Measurements from ENCODE around the gene HDGFL2. TPM values are rescaled to one million over a fixed set of nuclear protein-coding genes. Genes with fewer than 3 reads are reported as not detected.

The HDGFL2 gene
- total RNA-seq: 57.0 and 58.1 TPM in 2 replicates

GRCh38 chr19:4472174-4472974 lies at the start of gene HDGFL2:
TSS of gene HDGFL2 (plus strand) at chr19:4472297. CDS start at chr19:4472351, 54 bp downstream.

GRCh38 chr19:4457654-4458395 lies 14.3 kb upstream of the HDGFL2 start, which contains the start of gene UBXN6:
TSS of gene UBXN6 (minus strand) at chr19:4457794. CDS start at chr19:4457697, 97 bp downstream.

GRCh38 chr19:4518345-4519171 lies 46.5 kb downstream of the HDGFL2 start, which contains the start of gene PLIN4:
TSS of gene PLIN4 (minus strand) at chr19:4518486. CDS start at chr19:4518272, 214 bp downstream.

GRCh38 chr19:4534836-4535658 lies 63.0 kb downstream of the HDGFL2 start, which contains the start of gene PLIN5:
TSS of gene PLIN5 (minus strand) at chr19:4535224. CDS start at chr19:4534074, 1,150 bp downstream.

GRCh38 chr19:4539693-4540581 lies 67.8 kb downstream of the HDGFL2 start, which contains the start of gene LRG1:
TSS of gene LRG1 (minus strand) at chr19:4540036. CDS start at chr19:4540013, 23 bp downstream.

Small RNAs within 50 kb of the gene (small RNA-seq; reads per million reads assigned to genes)
- not detected for gene MIR4746

Other genes with a start within 250 kb of the HDGFL2 start
- gene EBI3, start 242.8 kb upstream of the HDGFL2 start, total RNA-seq: 0.14 and 0.27 TPM in 2 replicates
- gene YJU2, start 225.2 kb upstream of the HDGFL2 start, total RNA-seq: 18.1 and 19.0 TPM in 2 replicates
- gene SHD, start 193.0 kb upstream of the HDGFL2 start, total RNA-seq: not detected in 2 replicates
- not detected in 2 replicates for gene TMIGD2, start 169.9 kb upstream of the HDGFL2 start, total RNA-seq
- 16.0 and 18.1 TPM in 2 replicates for gene FSD1, start 167.7 kb upstream of the HDGFL2 start, total RNA-seq
- 3.6 and 6.2 TPM in 2 replicates for gene STAP2, start 133.5 kb upstream of the HDGFL2 start, total RNA-seq
- gene MPND, start 128.7 kb upstream of the HDGFL2 start, total RNA-seq: 6.2 and 6.9 TPM in 2 replicates
- gene SH3GL1, start 71.8 kb upstream of the HDGFL2 start, total RNA-seq: 81.8 and 95.6 TPM in 2 replicates
- gene CHAF1A, start 69.7 kb upstream of the HDGFL2 start, total RNA-seq: 21.4 and 25.6 TPM in 2 replicates
- gene UBXN6, start 14.5 kb upstream of the HDGFL2 start, total RNA-seq: 64.5 and 67.0 TPM in 2 replicates
- gene PLIN4, start 46.2 kb downstream of the HDGFL2 start, total RNA-seq: under 0.01 TPM in 1 of 2 replicates, not detected in the other
- 0.14 and 0.53 TPM in 2 replicates for gene PLIN5, start 62.9 kb downstream of the HDGFL2 start, total RNA-seq
- 0.27 and 0.29 TPM in 2 replicates for gene LRG1, start 67.7 kb downstream of the HDGFL2 start, total RNA-seq
- gene SEMA6B, start 87.4 kb downstream of the HDGFL2 start, total RNA-seq: 116 and 141 TPM in 2 replicates
- gene TNFAIP8L1, start 167.2 kb downstream of the HDGFL2 start, total RNA-seq: 22.7 and 23.0 TPM in 2 replicates
- 162 and 175 TPM in 2 replicates for gene MYDGF, start 198.0 kb downstream of the HDGFL2 start, total RNA-seq

Measured in thoracic aorta endothelial cell (primary cell).